Vagina (tissue), 2 donors: ENCODE measurements around the gene MTERF4.

ENCODE experiments used
- POLR2A ChIP-seq, 2 donors: fragments of 450-650 bp; IDR thresholded peaks; one replicate each; pipeline ENCODE4 v1.6.1; 2017; ENCODE audit warnings: antibody characterized with exemption in 2 of 2, mild to moderate bottlenecking in 2 of 2, moderate library complexity in 2 of 2
- TF ChIP-seq, protein P1 (sequence below), 3 experiments: fragments of 450-650 bp in 2 of 3; fragments of 200-600 bp in 1 of 3; sonication (generic) in 1 of 3; IDR thresholded peaks; one replicate each; pipeline ENCODE4 v1.5.1; 2017 to 2019; ENCODE audit warnings: antibody characterized with exemption in 3 of 3, mild to moderate bottlenecking in 2 of 3, moderate library complexity in 2 of 3

DNA sequence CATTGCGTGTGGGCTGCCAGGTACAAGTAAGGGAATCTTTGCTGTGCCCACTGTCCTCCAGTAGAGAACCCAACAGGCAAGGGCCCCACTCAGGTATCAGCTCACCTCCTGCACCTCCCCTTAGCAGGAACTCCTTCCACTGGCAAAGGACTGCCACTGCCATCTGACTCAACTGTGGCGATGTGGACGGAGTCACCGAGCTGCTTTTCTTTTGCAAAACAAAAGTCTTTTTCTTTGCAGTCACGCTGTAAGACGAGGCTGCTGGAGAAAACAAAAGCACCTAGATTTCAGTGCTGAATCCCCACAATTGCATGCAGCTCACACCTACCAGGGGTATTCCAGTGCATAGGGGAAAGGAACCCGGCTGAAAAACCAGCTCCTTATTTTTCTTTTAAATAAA, 7.9 kb downstream of the MTERF4 start:
- TF ChIP-seq, protein P1, sequence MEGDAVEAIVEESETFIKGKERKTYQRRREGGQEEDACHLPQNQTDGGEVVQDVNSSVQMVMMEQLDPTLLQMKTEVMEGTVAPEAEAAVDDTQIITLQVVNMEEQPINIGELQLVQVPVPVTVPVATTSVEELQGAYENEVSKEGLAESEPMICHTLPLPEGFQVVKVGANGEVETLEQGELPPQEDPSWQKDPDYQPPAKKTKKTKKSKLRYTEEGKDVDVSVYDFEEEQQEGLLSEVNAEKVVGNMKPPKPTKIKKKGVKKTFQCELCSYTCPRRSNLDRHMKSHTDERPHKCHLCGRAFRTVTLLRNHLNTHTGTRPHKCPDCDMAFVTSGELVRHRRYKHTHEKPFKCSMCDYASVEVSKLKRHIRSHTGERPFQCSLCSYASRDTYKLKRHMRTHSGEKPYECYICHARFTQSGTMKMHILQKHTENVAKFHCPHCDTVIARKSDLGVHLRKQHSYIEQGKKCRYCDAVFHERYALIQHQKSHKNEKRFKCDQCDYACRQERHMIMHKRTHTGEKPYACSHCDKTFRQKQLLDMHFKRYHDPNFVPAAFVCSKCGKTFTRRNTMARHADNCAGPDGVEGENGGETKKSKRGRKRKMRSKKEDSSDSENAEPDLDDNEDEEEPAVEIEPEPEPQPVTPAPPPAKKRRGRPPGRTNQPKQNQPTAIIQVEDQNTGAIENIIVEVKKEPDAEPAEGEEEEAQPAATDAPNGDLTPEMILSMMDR (IDR thresholded peaks at IDR 0.05): no peak
- no peak for TF ChIP-seq POLR2A (IDR thresholded peaks at IDR 0.05)
